Fibroblast of lung (primary cell): ENCODE measurements around the gene CLCN3. TPM values are rescaled to one million over a fixed set of nuclear protein-coding genes. Genes with fewer than 3 reads are reported as not detected.

Experiments
- DNase-seq, 2 donors: peaks; one replicate each; pipeline versions ENCODE4 v3.0.0 to v3.0.0-alpha.2; 2010; ENCODE audit warnings: low read depth in 2 of 2
- H2AFZ ChIP-seq: 2 replicates; pipeline ENCODE4 v1.5.1; 2012; ENCODE audit warnings: low read length, control low read depth, inconsistent platforms
- H3K27ac ChIP-seq: 2 replicates; pipeline ENCODE4 v1.5.1; 2011; ENCODE audit warnings: low read length, control low read depth; ENCODE audit not compliant: insufficient read depth
- H3K27me3 ChIP-seq: 2 replicates; pipeline ENCODE4 v1.5.1; 2011; ENCODE audit warnings: mild to moderate bottlenecking, low read length; ENCODE audit not compliant: control insufficient read depth, insufficient read depth
- H3K36me3 ChIP-seq: 2 replicates; pipeline ENCODE4 v1.5.1; 2011; ENCODE audit warnings: low read length; ENCODE audit not compliant: control insufficient read depth, insufficient read depth
- H3K4me1 ChIP-seq: 2 replicates; pipeline ENCODE4 v1.5.1; 2011; ENCODE audit warnings: low read length; ENCODE audit not compliant: control insufficient read depth, insufficient read depth; ENCODE audit errors: extremely low read depth
- H3K4me2 ChIP-seq: 2 replicates; pipeline ENCODE4 v1.5.1; 2011; ENCODE audit warnings: low read length, control low read depth; ENCODE audit not compliant: insufficient read depth; ENCODE audit errors: extremely low read depth
- H3K4me3 ChIP-seq, 4 experiments: fragments of 200-600 bp in 1 of 4; sonication (generic) in 1 of 4; replicated peaks in 1 of 4; 2 replicates each; pipeline ENCODE4 v1.5.1; 2011 to 2016; ENCODE audit warnings: low read length in 4 of 4, low read depth in 3 of 4, mild to moderate bottlenecking in 3 of 4, control low read depth in 2 of 4, inconsistent platforms in 1 of 4, mixed read lengths in 1 of 4; ENCODE audit not compliant: insufficient read depth in 1 of 4; ENCODE audit errors: control extremely low read depth in 1 of 4
- H3K79me2 ChIP-seq: 2 replicates; pipeline ENCODE4 v1.5.1; 2012; ENCODE audit warnings: mild to moderate bottlenecking, low read length, inconsistent platforms; ENCODE audit not compliant: control insufficient read depth, insufficient read depth
- H3K9ac ChIP-seq: 2 replicates; pipeline ENCODE4 v1.5.1; 2011; ENCODE audit warnings: mild to moderate bottlenecking, low read length, control low read depth; ENCODE audit not compliant: insufficient read depth
- H3K9me3 ChIP-seq: 2 replicates; pipeline ENCODE4 v1.5.1; 2012; ENCODE audit warnings: low read depth, low read length; ENCODE audit not compliant: control insufficient read depth, insufficient read depth
- H4K20me1 ChIP-seq: 2 replicates; pipeline ENCODE4 v1.5.1; 2011; ENCODE audit warnings: low read length; ENCODE audit not compliant: control insufficient read depth, insufficient read depth; ENCODE audit errors: extremely low read depth
- CTCF ChIP-seq, 2 donors: IDR thresholded peaks in 1 of 2; conservative IDR thresholded peaks in 1 of 2; 1 replicate in 1 of 2; 2 replicates in 1 of 2; pipeline ENCODE4 v1.5.1; 2011 to 2012; ENCODE audit warnings: low read length in 2 of 2, control low read depth in 1 of 2, inconsistent platforms in 1 of 2, low read depth in 1 of 2, mild to moderate bottlenecking in 1 of 2
- EZH2 ChIP-seq: IDR thresholded peaks from 2 replicates; pipeline ENCODE4 v1.5.1; 2012; ENCODE audit warnings: low read length, control low read depth, mild to moderate bottlenecking; ENCODE audit errors: missing control alignments
- polyA plus RNA-seq, 2 donors: library from polyadenylated mRNA; depleted of rRNA in 1 of 2; stranded (reverse) in 1 of 2; unstranded in 1 of 2; fragments of >200 nt; gene quantifications; 2 replicates each; pipeline ENCODE4 v1.2.1, GENCODE V29; 2011 to 2012; ENCODE audit warnings: missing spikeins in 1 of 2
- total RNA-seq: library from RNA; depleted of rRNA; stranded (reverse); fragments of >200 nt; gene quantifications from 2 replicates; pipeline ENCODE4 v1.2.1, GENCODE V29; 2014

Gene CLCN3
- total and polyA plus RNA-seq, 2 donors (not counting 1 experiment from before 2014, with no cell fraction given): 51.7 to 92.2 TPM

- Histone ChIP-seq H3K36me3 (no peaks in the 10 kb centered on the region), H3K4me3 (no peak overlapping the region), H3K27me3 (no peaks in the 10 kb centered on the region), H3K79me2 (peaks cover 35% of the 10 kb centered on the region), H3K9me3 (no peaks in the 10 kb centered on the region), H3K9ac (no peak overlapping the region), H3K4me1 (no peaks in the 10 kb centered on the region), H2AFZ (no peak overlapping the region), H4K20me1 (no peaks in the 10 kb centered on the region), H3K27ac (no peak overlapping the region), H3K4me2 (no peak overlapping the region)
- no peak for TF ChIP-seq EZH2
- no peak for TF ChIP-seq CTCF (conservative IDR thresholded peaks at IDR 0.05 in 1 of 2, IDR thresholded peaks at IDR 0.05 in 1 of 2; ENCODE audit: low read depth in 1 of 2, low read length in 2 of 2)
- DNase-seq: no peak
Measured at GRCh38 chr4:169630069-169630468, 9.7 kb downstream of the CLCN3 start.

- H3K4me3 ChIP-seq: no peak overlapping the region
- H3K27ac ChIP-seq: no peak overlapping the region
- no peak for TF ChIP-seq CTCF (conservative IDR thresholded peaks at IDR 0.05 in 1 of 2, IDR thresholded peaks at IDR 0.05 in 1 of 2; ENCODE audit: low read depth in 1 of 2, low read length in 2 of 2)
- TF ChIP-seq EZH2: no peak
- no peaks in the 10 kb centered on the region for H3K27me3 ChIP-seq
- peaks cover 17% of the 10 kb centered on the region for H3K79me2 ChIP-seq
- H3K9me3 ChIP-seq: no peaks in the 10 kb centered on the region
- no peaks in the 10 kb centered on the region for H3K36me3 ChIP-seq
- no peak for DNase-seq
- no peak overlapping the region for H3K9ac ChIP-seq
- no peaks in the 10 kb centered on the region for H3K4me1 ChIP-seq
- no peak overlapping the region for H3K4me2 ChIP-seq
- no peak overlapping the region for H2AFZ ChIP-seq
- no peaks in the 10 kb centered on the region for H4K20me1 ChIP-seq
Measured at GRCh38 chr4:169632896-169633295, 12.5 kb downstream of the CLCN3 start.

- no peaks in the 10 kb centered on the region for H3K36me3 ChIP-seq
- peaks cover 5% of the 10 kb centered on the region for H3K4me1 ChIP-seq
- no peaks in the 10 kb centered on the region for H3K9me3 ChIP-seq
- no peak overlapping the region for H3K9ac ChIP-seq
- peaks cover 5% of the 10 kb centered on the region for H3K79me2 ChIP-seq
- H4K20me1 ChIP-seq: no peaks in the 10 kb centered on the region
- no peak overlapping the region for H3K27ac ChIP-seq
- no peak for TF ChIP-seq EZH2
- TF ChIP-seq CTCF (conservative IDR thresholded peaks at IDR 0.05 in 1 of 2, IDR thresholded peaks at IDR 0.05 in 1 of 2; ENCODE audit: low read depth in 1 of 2, low read length in 2 of 2): no peak
- H3K4me2 ChIP-seq: no peak overlapping the region
- H3K27me3 ChIP-seq: no peaks in the 10 kb centered on the region
- H2AFZ ChIP-seq: no peak overlapping the region
- no peak overlapping the region for H3K4me3 ChIP-seq
- DNase-seq: no peak
Measured at GRCh38 chr4:169634975-169635374, 14.6 kb downstream of the CLCN3 start.
